GM18520 (cell line): Measurements from ENCODE around the gene DSCAM.

ENCODE experiments used
- ATAC-seq: cut with Tn5 transposase; IDR thresholded peaks from one replicate; pipeline ENCODE4 v1.9.1; 2021; ENCODE audit not compliant: unreplicated experiment

The DSCAM gene

DNA sequence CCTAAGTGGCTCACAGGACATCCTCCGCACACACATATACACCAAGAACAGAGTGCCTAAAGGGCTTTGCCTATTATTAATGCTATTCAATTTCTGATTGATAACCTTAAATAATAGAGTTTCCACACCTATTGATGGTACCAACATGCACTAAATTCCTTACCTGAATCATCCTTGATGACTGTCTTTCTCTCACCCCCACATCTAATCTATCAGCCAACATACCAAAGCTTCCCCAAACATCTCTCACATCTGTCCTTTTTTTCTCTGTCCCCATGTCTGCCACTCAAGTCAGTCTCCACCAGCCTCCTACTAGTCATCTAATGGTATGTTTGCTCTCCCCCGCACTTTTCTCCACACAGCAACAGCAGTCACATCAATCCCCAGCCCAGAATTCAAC is 174.4 kb downstream of the DSCAM start:
- ATAC-seq = no peak

DNA sequence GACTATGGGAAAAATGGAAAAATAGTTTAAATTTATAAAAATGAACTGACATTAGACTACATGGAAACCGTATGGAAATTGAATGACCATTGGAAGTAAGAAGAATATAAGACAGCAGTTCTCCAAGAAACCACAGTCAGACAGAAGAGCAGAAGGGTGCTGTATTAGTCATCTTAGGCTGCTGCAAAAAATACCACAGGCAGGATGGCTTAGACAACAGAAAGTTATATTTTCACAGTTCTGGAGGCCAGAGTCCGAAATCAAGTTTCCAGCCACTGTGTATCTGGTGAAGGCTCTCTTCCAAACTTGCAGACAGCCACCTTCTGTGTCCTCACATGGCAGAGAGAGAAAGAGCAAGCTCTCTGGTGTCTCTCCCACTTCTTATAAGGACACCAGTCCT is 175.2 kb downstream of the DSCAM start:
- no peak for ATAC-seq

- ATAC-seq = no peak
These were observed 178.2 kb downstream of the DSCAM start for GRCh38 chr21:40668555-40669275.

DNA sequence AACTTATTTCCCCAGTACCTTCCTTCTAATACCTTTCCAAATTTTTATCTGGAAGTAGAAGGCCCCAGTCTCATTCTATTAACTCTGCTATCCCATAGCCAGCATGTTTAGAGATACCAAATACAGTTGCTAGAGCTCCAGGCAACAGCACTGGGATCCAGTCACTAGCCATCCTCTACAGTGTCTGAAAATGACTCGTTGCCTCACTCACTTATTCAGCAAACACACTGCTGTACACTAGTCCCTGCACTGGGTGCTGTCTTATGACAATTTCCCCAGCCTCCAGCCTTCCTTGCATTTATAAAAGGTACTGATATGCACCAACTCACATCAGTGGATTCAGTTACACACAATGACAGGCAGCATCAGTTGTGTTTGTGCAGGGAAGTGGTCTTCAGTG is 179.0 kb downstream of the DSCAM start:
- no peak for ATAC-seq

DNA sequence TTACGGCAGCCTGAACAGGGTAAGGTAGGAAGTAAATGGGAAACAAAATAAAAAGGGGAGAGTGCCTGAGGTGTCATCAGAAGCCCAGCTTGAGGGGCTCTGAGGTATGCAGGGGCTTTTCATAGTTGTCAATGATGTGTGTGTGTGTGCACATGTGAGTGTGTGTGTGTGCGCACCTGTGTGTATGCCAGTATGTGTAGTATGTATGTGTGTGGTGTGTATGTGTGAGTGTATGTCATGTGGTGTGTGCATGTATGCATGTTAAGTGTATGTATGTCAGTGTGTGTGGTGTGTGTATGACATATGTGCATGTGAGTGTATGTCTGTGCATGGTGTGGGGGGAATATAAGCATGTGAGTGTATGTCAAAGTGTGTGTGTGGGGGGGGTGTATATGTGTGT is 184.1 kb downstream of the DSCAM start:
- ATAC-seq = no peak

- ATAC-seq = no peak
These were observed 186.5 kb downstream of the DSCAM start for GRCh38 chr21:40660461-40660860.

DNA sequence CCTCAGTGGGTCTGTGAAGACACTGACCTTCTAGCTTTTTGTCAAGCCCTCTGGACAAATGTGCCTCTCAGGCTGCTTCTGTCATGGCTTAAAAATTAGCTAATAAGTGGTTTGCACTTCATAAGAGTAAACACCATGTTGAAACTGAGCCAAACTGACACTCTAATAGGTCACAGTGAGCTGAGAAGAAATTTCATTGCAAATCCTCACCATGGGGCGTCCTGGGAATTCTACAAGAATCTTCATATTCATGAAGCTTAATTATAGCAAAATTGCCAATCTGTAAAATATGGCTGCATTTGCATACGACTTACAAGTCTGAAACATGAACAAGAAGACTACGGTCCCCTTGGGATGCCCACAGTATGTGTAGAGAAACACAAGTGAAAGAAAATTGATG is 188.6 kb downstream of the DSCAM start:
- ATAC-seq = no peak

- ATAC-seq = no peak
These were observed 194.5 kb downstream of the DSCAM start for GRCh38 chr21:40652436-40652835.

DNA sequence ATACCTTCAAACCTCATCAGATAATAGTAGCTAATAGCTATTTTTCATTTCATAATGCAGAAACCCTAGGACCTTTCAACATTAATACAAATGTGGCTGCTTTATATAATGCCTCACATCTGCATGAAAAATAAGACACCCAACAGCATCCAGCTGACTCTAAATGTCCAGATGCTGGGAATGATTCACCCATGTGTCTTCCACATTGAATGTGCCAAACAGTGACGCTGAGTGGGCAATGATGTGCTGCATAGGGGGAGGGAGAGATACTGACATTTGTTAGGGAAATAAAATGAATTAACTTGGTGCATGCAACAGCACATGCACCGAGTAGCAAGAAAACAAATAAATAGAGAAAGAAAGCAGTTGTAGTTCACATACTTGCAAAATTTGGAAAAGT is 199.3 kb downstream of the DSCAM start:
- ATAC-seq = no peak

- ATAC-seq = no peak
These were observed 200.3 kb downstream of the DSCAM start for GRCh38 chr21:40646651-40647050.

- ATAC-seq = no peak
These were observed 205.9 kb downstream of the DSCAM start for GRCh38 chr21:40641042-40641441.

DNA sequence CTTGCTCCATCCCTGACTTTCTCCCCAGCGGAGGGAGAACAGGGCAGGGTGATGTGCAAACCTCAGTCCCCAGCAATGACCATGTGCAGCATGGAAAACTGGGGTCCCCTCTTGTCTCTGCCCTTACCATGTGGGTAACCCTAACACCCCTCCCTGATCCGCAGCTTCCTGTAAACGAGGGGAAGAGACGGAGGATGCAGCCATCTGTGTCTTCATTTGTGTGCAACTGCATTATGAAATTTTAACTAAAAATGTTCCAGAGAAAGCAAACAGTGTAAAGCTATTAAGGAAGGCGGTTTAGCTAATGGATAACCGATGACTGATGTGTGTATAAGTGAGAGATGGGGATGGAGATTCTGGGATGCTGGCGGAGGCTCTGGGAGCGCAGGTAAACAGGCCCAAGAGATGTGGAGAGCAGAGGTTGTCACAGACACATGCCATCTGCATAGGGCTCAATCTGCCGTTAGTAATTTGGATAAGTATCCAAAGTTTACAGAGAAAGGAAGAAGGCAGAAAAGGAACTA is 206.6 kb downstream of the DSCAM start:
- no peak for ATAC-seq

GRCh38 chr21:40639616-40640194 is 207.3 kb downstream of the DSCAM start:
- ATAC-seq = no peak

GRCh38 chr21:40638466-40639251 is 208.3 kb downstream of the DSCAM start:
- no peak for ATAC-seq

DNA sequence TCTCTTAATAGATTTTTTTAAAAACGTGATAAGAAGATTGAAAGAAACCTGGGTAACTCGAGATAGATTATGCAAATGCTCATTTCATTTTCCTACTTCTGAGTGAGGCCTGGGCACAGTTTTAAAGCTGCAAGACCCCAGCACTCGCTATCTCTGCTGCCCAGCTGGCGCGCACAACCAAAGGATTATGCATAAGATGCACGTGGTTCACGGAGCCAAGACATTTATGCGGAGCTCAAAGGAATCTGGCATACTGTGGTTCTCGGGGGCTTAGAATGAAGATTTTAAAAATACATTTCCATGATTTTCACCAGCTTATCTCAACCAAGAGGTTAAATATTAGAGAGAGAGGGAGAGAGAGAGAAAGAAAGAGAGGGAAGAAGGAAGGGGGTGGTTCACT is 210.9 kb downstream of the DSCAM start:
- no peak for ATAC-seq

DNA sequence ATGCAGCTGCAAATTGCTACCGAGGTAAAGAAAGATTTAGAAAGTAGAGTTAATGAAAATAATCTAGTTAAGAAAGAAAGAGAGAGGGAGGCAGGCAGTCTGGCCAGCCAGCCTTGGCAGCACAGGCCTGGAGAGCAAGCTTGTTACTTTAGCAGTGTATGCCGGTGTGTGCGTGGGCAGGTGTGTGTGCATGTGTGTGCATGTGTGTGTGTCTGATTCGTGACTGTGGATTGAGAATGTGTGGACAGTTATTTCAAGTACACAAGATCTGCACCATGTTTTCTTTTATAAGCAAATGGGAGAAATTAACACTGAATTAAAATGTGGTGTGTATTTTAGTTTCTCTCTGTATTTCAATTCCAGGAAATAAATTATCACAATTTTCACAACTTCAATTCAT is 211.6 kb downstream of the DSCAM start:
- no peak for ATAC-seq

DNA sequence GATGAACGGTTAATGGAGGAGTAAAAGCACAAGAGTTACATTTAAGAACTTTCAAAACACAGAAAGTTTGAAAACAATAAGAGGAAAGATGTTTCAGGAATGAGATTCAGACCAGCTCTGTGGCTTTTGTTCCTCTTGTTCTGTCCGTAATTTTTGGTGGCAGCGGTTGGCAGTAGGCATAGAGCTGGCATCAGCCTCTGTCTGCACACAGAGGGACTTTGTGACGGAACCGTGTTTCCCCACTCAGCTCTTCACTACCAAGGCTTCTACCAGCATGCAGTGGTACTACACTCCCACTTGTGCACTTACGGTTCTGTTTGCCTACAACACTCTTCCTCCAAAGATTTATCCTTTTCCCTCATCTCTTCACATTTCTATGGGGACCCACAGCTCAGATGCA is 212.8 kb downstream of the DSCAM start:
- ATAC-seq = no peak

DNA sequence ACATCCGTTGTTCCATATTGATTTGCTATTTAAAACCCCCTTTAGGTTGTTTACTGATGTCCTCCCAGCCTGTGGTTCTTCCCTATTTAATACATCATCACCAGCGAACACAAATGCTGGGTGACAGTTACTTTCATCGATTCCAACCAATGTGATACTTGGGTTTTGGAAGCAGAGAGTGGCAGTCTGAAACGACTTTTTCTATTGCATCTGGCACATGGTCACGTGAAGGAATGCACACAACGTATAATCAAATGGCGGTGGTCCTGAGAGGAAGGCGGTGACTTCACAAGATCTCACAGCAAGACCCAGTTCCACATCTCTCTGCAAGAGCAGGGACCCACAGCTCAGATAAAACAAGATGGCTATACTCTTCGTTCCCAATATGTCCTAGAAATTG is 213.9 kb downstream of the DSCAM start:
- ATAC-seq = no peak

GRCh38 chr21:40631211-40631610 is 215.7 kb downstream of the DSCAM start:
- no peak for ATAC-seq

- ATAC-seq = no peak
These were observed 221.0 kb downstream of the DSCAM start for GRCh38 chr21:40625991-40626390.

- no peak for ATAC-seq
These were observed 223.4 kb downstream of the DSCAM start for GRCh38 chr21:40623528-40623927.

GRCh38 chr21:40622531-40622930 is 224.4 kb downstream of the DSCAM start:
- ATAC-seq = no peak
